HepG2 (cell line): ENCODE results near the gene ADGRG1. TPM values are rescaled to one million over a fixed set of nuclear protein-coding genes. Genes with fewer than 3 reads are reported as not detected.
A peak's percentile ranks its signal among the peaks of the same experiment; 100 is the strongest.

Source experiments
- AHR ChIP-seq: IDR thresholded peaks from 2 replicates; pipeline ENCODE4 v1.6.1; 2018; ENCODE audit warnings: missing genetic modification reagents, missing compliant biosample characterization
- BCL6 ChIP-seq: IDR thresholded peaks from 2 replicates; pipeline ENCODE4 v1.6.1; 2016; ENCODE audit warnings: missing genetic modification reagents, missing compliant biosample characterization
- HNRNPL ChIP-seq: fragments of 200-400 bp; formaldehyde crosslinking; IDR thresholded peaks from 2 replicates; pipeline ENCODE4 v1.6.1; 2017; ENCODE audit warnings: mild to moderate bottlenecking, low read depth, low read length
- MBD4 ChIP-seq: IDR thresholded peaks from 2 replicates; pipeline ENCODE4 v1.6.1; 2012; ENCODE audit warnings: low read length, inconsistent platforms, borderline replicate concordance
- MIXL1 ChIP-seq: IDR thresholded peaks from 2 replicates; pipeline ENCODE4 v1.6.1; 2016
- NR0B2 ChIP-seq: sonication (generic); formaldehyde crosslinking; IDR thresholded peaks from 2 replicates; pipeline ENCODE4 v1.4.0; 2020; ENCODE audit warnings: mild to moderate bottlenecking, missing genetic modification reagents
- PAF1 ChIP-seq: IDR thresholded peaks from 2 replicates; pipeline ENCODE4 v1.6.1; 2016; ENCODE audit warnings: missing genetic modification reagents, missing compliant biosample characterization
- PITX1 ChIP-seq: sonication (generic); formaldehyde crosslinking; IDR thresholded peaks from 2 replicates; pipeline ENCODE4 v1.5.1; 2020; ENCODE audit warnings: mild to moderate bottlenecking, missing genetic modification reagents
- YY1 ChIP-seq: IDR thresholded peaks from 2 replicates; pipeline ENCODE4 v1.6.1; 2011; ENCODE audit warnings: low read length, low read depth, moderate library complexity, mild to moderate bottlenecking; ENCODE audit not compliant: insufficient read depth, insufficient replicate concordance
- ZBTB7B ChIP-seq: sonication (generic); formaldehyde crosslinking; IDR thresholded peaks from 2 replicates; pipeline ENCODE4 v1.4.0; 2020; ENCODE audit warnings: missing genetic modification reagents
- ZFP62 ChIP-seq: sonication (generic); formaldehyde crosslinking; IDR thresholded peaks from 2 replicates; pipeline ENCODE4 v1.4.0; 2020; ENCODE audit warnings: missing genetic modification reagents
- ZFY ChIP-seq: sonication (generic); formaldehyde crosslinking; IDR thresholded peaks from 2 replicates; pipeline ENCODE4 v1.4.0; 2020; ENCODE audit warnings: missing genetic modification reagents
- ZNF138 ChIP-seq: sonication (generic); formaldehyde crosslinking; IDR thresholded peaks from 2 replicates; pipeline ENCODE4 v1.5.0; 2020; ENCODE audit warnings: mild to moderate bottlenecking, low read depth, missing genetic modification reagents
- ZNF280B ChIP-seq: sonication (generic); formaldehyde crosslinking; IDR thresholded peaks from 2 replicates; pipeline ENCODE4 v1.5.0; 2020; ENCODE audit warnings: missing genetic modification reagents, mild to moderate bottlenecking, borderline replicate concordance
- ZNF619 ChIP-seq: sonication (generic); formaldehyde crosslinking; IDR thresholded peaks from 2 replicates; pipeline ENCODE4 v1.4.0; 2020; ENCODE audit warnings: mild to moderate bottlenecking, missing genetic modification reagents
- ZNF687 ChIP-seq: sonication (generic); formaldehyde crosslinking; IDR thresholded peaks from 2 replicates; pipeline ENCODE4 v1.5.1; 2020; ENCODE audit warnings: mild to moderate bottlenecking, missing genetic modification reagents, moderate library complexity
- ZNF772 ChIP-seq: sonication (generic); formaldehyde crosslinking; IDR thresholded peaks from 2 replicates; pipeline ENCODE4 v1.5.0; 2020; ENCODE audit warnings: mild to moderate bottlenecking, missing genetic modification reagents
- ZSCAN9 ChIP-seq: IDR thresholded peaks from 2 replicates; pipeline ENCODE4 v1.6.1; 2016; ENCODE audit warnings: borderline replicate concordance
- polyA plus RNA-seq, 8 experiments: library from polyadenylated mRNA; depleted of rRNA in 3 of 8; stranded (reverse) in 7 of 8; unstranded in 1 of 8; fragments of >200 nt; fragmentation: Illumina TruSeq in 4 of 8; extraction: Trizol in 4 of 8; gene quantifications; 2 replicates each; pipeline versions ENCODE4 v1.2.1 to v1.2.3, GENCODE V29; 2011 to 2016; ENCODE audit warnings: low read depth in 4 of 8, missing spikeins in 1 of 8, mixed read lengths in 1 of 8; ENCODE audit not compliant: insufficient read depth in 1 of 8
- total RNA-seq, 5 experiments: library from RNA; depleted of rRNA; stranded (reverse); fragments of >200 nt; fragmentation: Illumina TruSeq; extraction: Trizol; gene quantifications; 2 replicates each; pipeline ENCODE4 v1.2.3, GENCODE V29; 2016; ENCODE audit warnings: low read depth in 1 of 5
- TF ChIP-seq, protein P1 (sequence below): sonication (generic); formaldehyde crosslinking; IDR thresholded peaks from 2 replicates; pipeline ENCODE4 v1.4.0; 2020; ENCODE audit warnings: missing genetic modification reagents, borderline replicate concordance
- TF ChIP-seq, protein P2 (sequence below): sonication (generic); formaldehyde crosslinking; IDR thresholded peaks from 2 replicates; pipeline ENCODE4 v1.5.0; 2020; ENCODE audit warnings: mild to moderate bottlenecking, low read depth, missing genetic modification reagents, borderline replicate concordance

ADGRG1 gene
- total and polyA plus RNA-seq, 2 of the 13 experiments (the other 11 are each of a cell fraction or from before 2014, with no cell fraction given): 2.7 to 5.9 TPM

DNA sequence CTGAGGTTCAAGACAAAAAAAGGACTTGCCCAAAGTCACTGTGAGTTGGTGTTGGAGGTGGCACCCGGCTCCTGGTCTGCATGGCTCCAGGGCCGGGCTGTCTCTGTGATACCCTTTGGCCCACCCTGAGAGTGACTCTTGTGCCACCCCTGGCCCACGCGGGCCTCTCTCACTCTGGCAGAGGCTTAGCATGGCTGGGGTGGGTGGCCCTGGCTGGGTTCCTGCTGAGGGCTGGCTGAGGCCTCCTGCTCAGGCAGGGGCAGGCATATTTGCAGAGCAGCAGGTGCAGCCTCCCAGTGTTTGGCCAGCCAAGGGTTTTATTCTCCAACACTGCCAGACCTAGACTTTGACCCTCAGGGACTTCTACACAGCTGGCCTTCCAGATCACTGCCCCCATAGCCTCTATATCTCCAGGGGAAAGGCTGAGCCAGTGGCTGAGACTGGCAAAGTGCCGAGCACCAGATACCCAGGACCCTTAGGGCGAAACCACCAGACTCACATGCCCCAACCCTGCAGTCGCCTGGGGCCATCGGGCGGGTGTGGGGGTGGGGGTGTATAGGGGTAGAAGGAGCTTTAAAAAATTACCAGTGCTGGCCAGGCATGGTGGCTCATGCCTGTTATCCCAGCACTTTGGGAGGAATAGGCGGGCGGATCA, 21.5 kb upstream of the ADGRG1 start (continued):
- TF ChIP-seq HNRNPL: peak; percentile 99
- TF ChIP-seq PITX1 (CRISPR knock-in tag): peak; percentile 75; the same call in 1 of the 2 replicates
- no peak for TF ChIP-seq ZNF138
- TF ChIP-seq MIXL1: 0 out of 2 replicates have a peak, but pooled peaks have one; percentile 26
- no peak for TF ChIP-seq ZNF772 (CRISPR knock-in tag)
- TF ChIP-seq, protein P1, sequence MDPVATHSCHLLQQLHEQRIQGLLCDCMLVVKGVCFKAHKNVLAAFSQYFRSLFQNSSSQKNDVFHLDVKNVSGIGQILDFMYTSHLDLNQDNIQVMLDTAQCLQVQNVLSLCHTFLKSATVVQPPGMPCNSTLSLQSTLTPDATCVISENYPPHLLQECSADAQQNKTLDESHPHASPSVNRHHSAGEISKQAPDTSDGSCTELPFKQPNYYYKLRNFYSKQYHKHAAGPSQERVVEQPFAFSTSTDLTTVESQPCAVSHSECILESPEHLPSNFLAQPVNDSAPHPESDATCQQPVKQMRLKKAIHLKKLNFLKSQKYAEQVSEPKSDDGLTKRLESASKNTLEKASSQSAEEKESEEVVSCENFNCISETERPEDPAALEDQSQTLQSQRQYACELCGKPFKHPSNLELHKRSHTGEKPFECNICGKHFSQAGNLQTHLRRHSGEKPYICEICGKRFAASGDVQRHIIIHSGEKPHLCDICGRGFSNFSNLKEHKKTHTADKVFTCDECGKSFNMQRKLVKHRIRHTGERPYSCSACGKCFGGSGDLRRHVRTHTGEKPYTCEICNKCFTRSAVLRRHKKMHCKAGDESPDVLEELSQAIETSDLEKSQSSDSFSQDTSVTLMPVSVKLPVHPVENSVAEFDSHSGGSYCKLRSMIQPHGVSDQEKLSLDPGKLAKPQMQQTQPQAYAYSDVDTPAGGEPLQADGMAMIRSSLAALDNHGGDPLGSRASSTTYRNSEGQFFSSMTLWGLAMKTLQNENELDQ (CRISPR knock-in tag): no peak
- TF ChIP-seq ZBTB7B: peak; percentile 97
- TF ChIP-seq ZNF687: peak; percentile 95
- TF ChIP-seq ZNF619 (CRISPR knock-in tag): 0 out of 2 replicates have a peak, but pooled peaks have one; percentile 23
- no peak; the same call in 1 of the 2 replicates for TF ChIP-seq AHR (CRISPR knock-in tag)
- TF ChIP-seq, protein P2, sequence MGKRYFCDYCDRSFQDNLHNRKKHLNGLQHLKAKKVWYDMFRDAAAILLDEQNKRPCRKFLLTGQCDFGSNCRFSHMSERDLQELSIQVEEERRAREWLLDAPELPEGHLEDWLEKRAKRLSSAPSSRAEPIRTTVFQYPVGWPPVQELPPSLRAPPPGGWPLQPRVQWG (CRISPR knock-in tag): no peak
- no peak for TF ChIP-seq NR0B2 (CRISPR knock-in tag)
- TF ChIP-seq ZNF280B: no peak; the same call in 1 of the 2 replicates
- TF ChIP-seq ZSCAN9 (CRISPR knock-in tag): no peak; the same call in 1 of the 2 replicates
- TF ChIP-seq MBD4: no peak
- no peak for TF ChIP-seq PAF1
- TF ChIP-seq YY1: peak; percentile 55
- TF ChIP-seq BCL6 (CRISPR knock-in tag): no peak
- TF ChIP-seq ZFP62 (CRISPR knock-in tag): no peak
- TF ChIP-seq ZFY (CRISPR knock-in tag): peak; percentile 79
